Endometrium (tissue), 2 donors: ENCODE data around the gene PEX19.

Source experiments
- FAIRE-seq: peaks from 2 replicates; lab custom pipeline; 2012; peaks lifted over from hg19 to GRCh38; lab: Jason Lieb, UNC
- donor health status: control.
- donor health status: control.

The PEX19 gene

GRCh38 chr1:160277330-160277729 lies 7.6 kb downstream of the PEX19 start:
- FAIRE-seq: no peak

DNA sequence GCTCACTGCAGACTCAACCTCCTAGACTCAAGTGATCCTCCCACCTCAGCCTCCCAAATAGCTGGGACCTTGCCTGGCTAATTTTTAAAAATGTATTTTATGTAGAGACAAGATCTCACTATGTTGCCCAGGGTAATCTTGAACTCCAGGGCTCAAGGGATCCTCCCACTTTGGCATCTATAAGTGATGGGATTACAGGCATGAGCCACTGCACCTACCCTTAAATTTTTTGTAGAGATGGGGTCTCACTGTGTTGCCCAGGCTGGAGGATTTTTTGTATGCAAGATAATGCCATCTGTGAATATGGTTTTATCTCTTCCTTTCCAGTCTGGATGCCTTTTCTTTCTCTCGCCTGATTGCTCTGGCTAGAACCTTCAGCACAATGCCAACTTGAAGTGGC lies 13.9 kb downstream of the PEX19 start:
- FAIRE-seq: no peak

DNA sequence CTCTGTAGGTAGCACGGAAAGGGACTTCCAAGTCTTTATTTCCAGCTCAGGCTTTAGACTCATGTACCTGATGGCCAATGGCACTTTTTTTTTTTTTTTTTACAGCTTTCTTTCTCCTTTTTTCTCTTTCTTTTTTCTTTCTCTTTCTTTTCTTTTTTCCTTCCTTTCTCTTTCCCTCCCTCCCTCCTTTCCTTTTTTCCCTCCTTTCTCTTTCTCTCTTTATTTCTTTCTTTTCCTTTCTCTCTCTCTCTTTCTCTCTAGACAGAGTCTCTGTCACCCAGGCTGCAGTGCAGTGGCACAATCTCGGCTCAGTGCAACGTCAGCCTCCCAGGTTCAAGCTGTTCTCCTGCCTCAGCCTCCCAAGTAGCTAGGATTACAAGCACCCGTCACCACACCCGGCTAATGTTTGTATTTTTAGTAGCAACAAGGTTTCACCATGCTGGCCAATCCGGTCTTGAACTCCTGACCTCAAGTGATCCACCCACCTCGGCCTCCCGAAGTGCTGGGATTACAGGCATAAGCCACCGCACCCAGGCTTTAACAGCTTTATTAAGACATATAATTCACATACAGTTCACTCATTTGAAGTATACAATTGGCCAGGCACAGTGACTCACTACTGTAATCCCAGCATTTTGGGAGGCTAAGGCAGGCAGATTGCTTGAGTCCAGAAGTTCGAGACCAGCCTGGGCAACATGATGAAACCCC lies 17.5 kb downstream of the PEX19 start:
- FAIRE-seq: no peak

DNA sequence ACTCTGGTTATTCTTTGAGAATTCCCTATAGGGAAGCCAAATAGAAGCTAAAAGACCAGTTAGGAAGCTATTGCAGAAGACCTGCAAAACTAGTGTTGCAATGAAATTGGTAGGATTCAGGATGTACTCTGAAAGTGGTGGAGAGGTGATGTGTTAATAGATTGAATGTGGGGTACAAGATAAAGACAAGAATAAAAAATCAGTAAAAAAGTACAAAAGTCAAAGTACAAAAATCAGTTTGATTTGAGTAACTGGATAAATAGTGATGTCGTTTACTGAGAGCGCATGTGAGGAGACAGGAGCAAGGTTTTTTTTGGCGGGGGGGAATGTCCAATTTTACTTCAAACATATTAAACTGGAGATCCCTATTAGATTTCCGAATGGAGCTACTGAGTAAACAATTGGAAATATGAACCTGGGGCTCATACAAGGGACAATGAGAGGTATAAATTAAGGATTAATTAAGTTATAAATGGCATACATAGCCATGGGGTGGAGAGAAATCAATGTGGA lies 20.1 kb downstream of the PEX19 start:
- no peak for FAIRE-seq

DNA sequence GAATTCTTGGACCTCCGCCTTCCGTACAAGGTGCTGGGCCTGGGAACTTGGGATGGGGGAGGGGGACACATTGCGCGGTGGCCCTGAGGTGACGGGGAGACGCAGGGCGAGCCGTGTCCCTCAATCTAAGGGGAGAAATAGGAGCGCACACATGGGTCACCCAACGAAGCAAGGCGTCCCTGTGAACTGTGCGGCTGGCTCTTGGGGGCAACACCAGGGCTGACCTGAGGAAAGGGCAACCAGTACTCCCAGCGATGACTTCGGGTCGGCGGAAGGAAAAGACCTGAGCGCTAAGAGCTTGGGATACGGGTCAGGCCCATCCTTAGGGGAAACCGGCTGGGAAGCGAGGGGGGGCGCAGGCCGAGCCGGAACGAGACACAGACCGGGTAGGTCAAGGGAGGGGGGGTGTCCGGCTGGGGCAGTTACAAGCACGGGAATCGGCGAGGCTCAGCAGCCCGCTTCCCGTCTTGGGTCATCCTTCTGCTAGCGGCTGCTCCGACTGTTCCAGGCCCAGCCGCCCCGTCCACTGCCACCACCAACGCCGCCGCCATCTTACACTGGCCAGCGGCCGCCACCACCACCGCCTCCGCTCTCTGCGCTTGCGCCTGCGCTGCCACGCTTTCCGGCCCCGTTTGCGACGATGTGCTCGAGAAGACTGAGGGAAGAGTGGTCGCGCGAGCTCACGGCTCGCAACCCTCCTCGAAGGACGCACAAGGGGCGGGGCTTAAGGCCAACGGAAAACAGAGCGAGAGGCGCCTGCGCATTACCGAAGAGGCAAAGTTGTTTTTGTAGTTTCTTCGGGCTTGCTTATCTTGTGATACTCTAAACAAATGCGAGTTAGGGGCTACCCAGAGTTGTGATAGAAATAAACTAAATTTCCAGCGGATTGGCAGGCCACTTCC lies 22.8 kb downstream of the PEX19 start, which contains the start of gene DCAF8:
DCAF8 (minus strand) TSS at position 657 of the 902 bp plus-strand sequence. CDS start 18,541 bp downstream, outside the sequence.
- FAIRE-seq: peak; percentile 72

DNA sequence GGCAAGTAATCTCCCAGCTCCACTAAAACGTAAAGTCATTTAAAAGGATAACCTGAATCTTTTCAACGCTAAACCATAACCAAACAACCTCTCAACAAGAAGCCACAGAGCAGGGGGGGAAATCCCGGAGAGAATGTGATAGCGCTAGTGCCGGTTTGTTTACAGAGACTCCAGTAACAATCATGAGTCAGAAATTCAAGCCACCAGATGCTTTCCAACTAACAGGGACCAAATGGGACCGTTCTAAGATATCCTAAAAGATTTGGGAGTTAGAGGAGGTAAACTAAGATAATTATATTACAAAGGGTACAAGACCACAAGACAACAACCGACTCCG lies 23.4 kb downstream of the PEX19 start:
- FAIRE-seq: no peak

DNA sequence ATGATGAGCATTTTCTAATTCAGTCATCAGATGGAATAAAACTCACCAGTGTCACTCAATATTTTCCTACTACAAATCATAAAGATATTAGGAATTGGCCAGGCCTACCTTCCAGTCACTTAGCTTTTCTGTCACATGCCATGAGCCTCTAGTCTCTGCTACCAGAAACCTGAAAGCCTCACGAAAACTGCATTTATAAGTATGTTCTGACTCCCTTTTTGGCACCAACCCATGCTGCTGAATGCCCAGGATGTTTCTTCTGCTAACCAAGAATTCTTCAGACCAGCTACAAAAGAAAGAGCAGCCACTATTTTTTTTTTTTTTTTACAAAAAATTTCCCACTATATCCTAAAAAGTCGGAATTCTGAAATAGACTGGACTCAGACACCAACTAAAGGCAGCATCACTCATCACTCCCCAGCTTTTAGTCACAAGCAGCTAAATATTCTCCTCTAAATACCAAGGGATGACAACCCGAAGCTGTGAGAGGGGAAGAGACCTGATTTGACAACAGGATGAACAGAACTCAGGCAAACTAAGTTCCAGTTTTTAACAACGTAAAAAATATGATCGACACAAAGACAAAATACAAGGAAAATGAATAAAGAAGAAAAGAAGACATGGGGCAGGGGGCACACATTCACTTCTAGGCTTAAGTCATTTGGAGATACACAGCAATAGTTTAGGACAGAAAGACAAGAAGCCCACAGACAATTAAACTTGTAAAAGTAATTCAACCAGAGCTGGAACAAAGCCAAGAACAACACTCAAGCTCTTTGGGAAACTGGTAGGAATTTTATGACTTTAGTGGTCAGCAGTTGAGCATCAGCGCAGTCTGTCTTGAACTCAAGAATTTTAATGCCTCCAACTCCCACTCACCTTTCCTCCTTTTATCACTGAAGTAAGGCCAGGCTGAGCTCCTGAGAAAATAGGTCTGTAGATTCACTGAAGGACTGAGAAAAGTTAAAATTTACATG lies 24.2 kb downstream of the PEX19 start:
- FAIRE-seq: no peak

- no peak for FAIRE-seq
These were observed 26.6 kb downstream of the PEX19 start for GRCh38 chr1:160258177-160258798.

DNA sequence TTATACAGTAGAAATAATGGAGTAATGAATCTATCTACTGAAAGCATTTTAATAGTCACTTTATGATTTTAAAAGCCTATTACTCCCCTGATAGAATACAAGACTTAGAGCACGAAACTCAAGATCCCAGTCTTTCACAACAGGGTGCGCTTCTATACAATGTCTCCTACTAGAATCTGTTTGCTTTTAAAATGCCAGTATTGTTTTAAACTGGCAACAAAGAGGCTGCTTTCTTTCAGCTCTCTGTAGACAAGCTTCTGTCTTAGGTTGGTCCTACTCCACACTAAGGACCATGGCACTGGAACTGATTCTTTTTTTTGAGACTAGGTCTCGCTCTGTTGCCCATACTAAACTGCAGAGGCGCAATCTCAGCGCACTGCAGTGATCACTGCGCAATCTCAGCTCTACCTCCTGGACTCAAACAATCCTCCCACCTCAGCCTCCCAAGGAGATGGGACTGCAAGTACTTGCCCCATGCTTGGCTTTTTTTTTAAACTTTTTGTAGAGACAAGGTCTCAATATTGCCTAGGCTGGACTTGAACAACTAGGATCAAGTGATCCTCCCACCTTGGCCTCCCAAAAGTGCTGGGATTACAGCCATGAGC lies 27.4 kb downstream of the PEX19 start:
- no peak for FAIRE-seq

DNA sequence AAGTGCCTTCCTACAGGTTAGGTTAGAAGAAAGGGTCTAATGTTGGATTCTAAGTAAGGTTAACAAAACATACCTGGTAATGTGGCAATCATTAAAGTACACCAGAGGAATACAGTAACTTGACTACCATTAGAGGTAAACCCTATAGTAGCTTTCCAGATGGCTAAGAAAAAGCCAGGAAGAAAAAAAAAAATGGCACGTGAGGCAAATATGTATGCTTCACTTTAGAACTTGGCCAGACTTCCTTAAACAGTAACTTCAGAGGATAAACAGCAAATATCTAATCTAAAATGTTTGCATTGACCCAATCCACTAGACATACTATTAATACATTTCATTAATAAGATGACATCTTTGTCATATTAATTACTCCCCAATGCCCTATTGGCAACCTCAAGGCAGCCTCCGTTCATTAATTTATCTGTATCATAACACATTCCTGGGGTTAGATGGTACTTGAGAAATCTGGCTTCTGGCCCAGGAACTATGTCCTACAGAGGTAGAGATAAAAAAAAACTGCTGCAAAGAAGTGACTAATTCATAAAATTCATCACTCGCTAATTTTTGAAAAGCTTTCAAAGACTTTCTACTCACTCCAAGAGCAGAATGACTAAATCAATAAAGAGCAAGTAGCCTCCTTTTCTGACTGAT lies 28.4 kb downstream of the PEX19 start:
- no peak for FAIRE-seq

- FAIRE-seq: no peak
These were observed 29.1 kb downstream of the PEX19 start for GRCh38 chr1:160255781-160256300.

GRCh38 chr1:160251687-160252526 lies 33.0 kb downstream of the PEX19 start:
- peak; percentile 86 for FAIRE-seq

- FAIRE-seq: no peak
These were observed 33.9 kb downstream of the PEX19 start for GRCh38 chr1:160251011-160251410.

- no peak for FAIRE-seq
These were observed 37.9 kb downstream of the PEX19 start for GRCh38 chr1:160247053-160247452.

GRCh38 chr1:160245434-160245833 lies 39.5 kb downstream of the PEX19 start:
- no peak for FAIRE-seq

DNA sequence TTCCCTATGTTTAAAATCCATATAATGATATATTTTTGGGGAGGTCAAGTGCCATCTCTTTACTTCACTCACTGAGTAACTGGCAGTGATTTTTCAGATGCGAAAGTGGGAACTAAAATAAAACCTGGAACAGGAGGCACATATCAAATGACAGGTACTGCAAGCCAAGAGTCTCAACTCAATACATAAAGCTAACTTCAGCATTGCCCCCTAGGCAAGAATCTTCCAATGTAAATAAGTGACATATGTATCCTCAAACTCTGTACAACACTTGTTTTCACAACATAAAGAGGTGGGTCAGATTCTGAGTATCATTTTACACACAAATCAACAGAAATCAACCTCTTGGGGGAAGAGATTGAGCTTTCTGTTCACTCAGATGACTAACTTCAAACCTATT lies 40.7 kb downstream of the PEX19 start:
- no peak for FAIRE-seq

DNA sequence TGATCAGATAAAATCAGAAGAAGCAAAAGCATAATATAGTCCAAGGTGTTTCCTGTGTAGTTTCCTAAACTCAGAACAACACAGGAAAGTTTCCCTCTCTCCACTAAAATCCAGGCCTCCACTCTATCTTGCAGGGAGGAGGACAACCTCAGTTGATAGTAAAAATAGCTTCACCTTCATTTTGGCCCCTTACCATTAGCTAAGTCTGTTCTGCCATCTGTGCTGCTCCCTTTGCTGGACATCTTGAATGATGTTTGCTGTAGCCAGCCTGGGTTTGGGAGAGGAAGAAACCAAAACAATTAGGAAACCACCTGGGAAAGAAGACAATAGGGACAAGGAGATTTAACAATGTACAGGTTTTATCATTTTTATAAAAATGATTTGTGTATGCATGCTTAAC lies 41.2 kb downstream of the PEX19 start:
- FAIRE-seq: no peak

DNA sequence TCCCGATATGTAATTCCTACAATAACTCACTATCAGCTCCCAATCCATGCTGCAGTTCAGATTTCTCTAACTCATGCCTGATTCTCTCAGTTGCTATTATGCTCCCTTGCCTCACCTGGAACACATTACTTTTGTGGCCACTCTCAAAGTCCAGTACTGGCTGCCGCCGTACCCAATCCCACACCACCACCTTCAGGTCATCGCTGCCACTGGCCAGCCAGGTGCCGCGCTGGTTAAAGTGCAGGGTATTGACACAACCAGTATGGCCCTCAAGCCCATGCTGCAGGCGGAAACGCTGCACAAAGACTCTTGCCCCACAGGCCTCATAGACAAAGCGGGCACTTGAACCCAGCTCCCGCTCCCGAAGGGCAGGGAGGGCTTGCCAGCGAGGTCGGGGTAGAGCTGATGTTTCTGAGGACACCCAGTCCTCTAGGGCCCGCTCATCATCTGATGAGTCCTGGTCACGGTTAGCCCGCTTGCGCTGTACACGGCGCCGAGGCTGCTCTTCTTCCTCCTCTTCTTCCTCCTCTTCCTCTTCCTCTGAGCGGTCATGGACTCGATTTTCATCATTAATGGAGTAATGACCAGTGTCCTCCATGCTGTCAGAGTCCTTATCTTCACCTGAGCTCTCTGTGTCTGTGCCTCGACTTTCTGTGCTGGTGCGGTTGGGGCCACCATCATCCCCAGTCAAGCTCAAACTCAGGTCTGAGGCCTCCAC lies 45.2 kb downstream of the PEX19 start:
- FAIRE-seq: no peak

DNA sequence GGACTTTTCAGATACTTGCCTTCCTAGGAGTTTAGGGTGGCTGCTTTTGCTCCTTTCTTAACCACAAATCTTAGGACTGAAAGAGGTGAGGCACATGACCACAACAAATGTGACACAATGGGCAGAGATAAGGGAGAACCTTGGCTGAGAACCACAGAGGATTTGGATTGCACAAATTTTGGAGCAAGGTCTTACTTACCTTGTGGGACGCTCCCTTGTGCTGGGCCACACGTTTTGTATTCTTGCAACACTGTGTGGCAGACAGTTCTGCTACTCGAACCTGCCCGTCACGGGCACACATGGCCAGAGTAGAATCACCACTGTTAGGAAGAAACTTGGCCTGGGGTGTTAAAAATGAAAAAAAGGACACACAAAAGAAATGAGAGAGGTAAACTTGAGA lies 46.5 kb downstream of the PEX19 start:
- FAIRE-seq: no peak
